NCI-H1105 treated with DMSO at 0.1 percent for 48 hours (cell line): ENCODE data around the gene KLHL1.

Experiments
- DNase-seq: peaks from one replicate; lab custom pipeline; 2025; lab: John Stamatoyannopoulos, UW

The KLHL1 gene

GRCh38 chr13:69872321-69873047 is 235.8 kb downstream of the KLHL1 start:
- no peak for DNase-seq

GRCh38 chr13:69866555-69866954 is 241.7 kb downstream of the KLHL1 start:
- no peak for DNase-seq

DNA sequence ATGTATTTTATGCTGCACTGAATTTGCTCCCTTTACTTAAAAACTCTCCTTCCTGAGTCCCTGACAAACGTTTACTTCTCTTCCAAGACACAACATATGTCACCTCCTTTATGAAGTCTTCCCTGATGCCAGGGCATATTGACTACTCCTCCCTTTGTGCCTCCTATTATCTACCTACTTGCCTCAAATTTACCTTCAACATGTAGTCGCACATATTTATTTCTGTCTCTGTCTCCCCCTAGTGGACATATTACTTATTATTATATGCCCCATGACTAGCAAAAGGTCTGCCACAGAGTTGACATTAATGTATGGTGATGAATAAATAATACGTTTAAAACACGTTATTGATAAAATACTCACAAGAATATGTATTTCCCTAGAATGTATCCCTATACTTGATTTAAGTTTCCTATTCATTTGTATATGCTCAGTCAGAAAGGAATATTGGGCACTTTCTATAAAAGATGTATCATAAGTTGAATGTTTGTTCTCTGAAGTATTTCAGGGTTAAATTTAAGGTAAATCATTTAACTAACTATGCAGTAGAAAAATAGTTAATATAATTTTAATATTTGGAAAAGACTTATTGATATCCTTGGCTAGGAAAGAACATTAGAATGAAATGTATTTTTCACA is 250.9 kb downstream of the KLHL1 start:
- DNase-seq: peak; percentile 47

DNA sequence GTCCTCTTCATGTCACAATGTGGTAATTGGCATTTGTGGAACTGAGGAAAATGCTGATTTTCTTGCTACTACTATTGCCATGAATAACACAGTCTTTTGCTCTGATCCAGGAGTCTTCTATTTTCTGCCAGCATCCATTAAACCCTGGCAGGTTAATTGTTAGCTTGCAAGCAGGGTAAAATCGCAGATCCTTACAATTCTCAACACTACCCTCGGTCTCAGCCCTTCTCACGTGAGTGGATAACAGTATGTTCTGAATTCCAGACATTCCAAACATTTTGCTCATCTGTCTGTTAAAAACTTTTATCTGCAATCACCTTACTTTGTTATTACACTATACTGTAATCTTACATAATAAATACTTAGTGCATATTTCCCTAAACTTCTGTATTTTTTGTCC is 251.9 kb downstream of the KLHL1 start:
- DNase-seq: no peak

- DNase-seq: no peak
Measured at GRCh38 chr13:69828527-69828926, 279.7 kb downstream of the KLHL1 start.

DNA sequence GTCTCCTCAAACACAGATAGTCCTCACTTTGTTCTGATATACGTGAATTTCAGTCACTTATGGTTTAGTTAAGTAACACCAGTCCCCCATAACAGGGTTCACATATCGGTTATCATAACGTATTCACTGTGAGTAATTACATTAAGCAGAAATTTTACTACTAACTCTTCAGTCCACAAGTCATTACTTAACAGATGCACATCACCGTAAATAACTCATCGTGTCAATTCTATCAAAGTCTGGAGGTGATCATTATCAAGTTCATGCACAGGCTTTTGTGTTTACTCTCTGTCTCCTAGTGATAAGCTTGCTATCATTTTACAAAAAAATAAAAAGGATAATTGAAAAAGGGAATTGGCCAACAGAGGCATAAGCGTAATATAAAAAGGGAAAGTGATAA is 288.1 kb downstream of the KLHL1 start:
- no peak for DNase-seq

- DNase-seq: no peak
Measured at GRCh38 chr13:69817333-69817869, 290.9 kb downstream of the KLHL1 start.

DNA sequence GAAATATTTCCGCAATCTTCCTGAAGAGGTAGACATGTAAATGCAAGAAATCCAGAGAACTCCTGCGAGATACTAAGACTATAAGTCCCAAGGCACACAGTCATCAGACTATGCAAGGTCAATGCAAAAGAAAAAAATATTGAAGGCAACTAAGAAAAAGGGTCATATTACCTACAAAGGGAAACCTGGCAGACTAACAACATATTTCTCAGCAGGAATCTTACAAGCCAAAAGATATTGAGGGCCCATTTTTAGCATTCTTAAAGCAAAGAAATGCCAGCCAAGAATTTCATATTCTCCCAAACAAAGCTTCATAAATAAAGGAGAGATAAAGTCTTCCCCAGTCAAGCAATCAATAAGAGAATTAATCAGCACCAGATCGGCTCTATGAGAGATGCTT is 299.1 kb downstream of the KLHL1 start:
- DNase-seq: no peak

GRCh38 chr13:69796256-69796655 is 312.0 kb downstream of the KLHL1 start:
- no peak for DNase-seq

DNA sequence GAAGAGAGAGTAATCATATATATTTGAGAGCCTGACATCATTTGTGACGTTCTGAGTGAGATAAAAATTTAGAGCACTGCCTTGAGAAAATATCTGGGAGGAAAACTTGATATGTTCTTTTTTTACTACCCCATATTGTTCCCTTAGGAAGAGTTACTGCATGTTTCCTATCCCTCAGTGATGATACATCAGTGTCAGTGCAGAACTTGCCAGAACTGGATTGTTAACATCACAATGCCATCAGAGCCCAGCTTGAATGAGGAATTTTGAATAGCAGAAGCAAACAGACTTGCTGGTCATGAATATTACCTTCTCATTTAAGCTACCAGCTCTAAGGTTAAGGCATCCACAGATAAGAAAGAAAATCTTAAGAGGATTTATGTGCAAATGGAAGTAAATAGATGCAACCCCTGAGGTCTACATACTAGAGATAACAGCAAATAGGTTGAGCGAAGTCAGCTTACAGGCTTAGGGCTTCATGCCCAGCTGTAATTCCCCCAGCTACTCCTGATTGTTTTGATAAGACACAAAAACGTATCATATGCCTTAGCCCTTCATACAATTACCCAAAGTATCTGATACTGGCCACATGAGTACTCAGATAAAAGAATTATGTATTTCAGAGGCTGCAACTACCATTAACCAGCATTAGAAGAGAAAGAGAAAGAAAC is 314.3 kb downstream of the KLHL1 start:
- DNase-seq: no peak

DNA sequence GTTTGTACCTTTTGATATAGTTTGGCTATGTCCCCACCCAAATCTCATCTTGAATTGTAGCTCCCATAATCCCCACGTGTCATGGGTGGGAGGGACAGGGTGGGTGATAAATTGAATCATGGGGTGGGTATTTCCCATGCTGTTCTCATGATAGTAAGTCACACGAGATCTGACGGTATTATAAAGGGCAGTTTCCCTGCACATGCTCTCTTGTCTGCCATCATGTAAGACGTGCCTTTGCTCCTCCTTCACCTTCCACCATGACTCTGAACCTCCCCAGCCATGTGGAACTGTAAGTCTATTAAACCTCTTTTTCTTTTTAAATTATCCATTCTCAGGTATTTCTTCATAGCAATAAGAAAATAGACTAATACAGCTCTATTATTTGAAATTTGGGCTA is 331.3 kb downstream of the KLHL1 start:
- DNase-seq: no peak

DNA sequence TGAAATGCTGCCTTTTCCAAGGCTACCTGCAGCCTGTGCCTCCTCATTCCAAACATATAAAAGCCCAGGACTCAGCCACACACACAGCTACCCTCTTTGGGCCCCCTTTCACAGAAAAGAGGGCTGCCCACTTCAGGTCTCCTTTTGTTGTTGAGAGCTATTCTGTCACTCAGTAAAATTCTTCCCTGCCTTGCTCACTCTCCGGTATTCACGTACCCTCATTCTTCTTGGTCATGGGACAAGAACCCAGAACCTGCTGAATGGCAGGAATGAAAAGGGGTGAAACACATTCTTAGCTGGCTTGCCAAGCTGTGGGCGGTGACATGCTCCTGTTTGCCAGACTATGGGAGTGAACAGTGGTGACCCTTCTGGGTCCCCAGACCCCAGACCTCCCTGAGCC is 338.6 kb downstream of the KLHL1 start:
- no peak for DNase-seq

GRCh38 chr13:69761581-69761980 is 346.7 kb downstream of the KLHL1 start:
- DNase-seq: no peak

DNA sequence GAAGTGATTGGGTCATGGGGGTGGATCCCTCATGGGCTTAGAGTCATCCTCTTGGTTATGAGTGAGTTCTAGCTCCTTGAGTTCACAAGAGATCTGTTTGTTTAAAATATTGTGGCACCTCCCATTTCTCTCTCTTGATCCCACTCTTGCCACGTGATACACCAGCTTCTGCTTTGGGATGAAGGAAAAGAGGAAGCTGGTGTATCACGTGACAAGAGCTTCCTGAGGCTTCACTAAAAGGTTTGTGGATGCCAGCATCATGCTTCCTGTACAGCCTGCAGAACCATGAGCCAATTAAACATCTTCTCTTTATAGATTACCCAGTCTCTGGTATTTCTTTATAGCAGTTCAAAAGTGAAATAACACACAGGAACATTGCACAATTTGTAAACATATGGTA is 353.2 kb downstream of the KLHL1 start:
- no peak for DNase-seq

DNA sequence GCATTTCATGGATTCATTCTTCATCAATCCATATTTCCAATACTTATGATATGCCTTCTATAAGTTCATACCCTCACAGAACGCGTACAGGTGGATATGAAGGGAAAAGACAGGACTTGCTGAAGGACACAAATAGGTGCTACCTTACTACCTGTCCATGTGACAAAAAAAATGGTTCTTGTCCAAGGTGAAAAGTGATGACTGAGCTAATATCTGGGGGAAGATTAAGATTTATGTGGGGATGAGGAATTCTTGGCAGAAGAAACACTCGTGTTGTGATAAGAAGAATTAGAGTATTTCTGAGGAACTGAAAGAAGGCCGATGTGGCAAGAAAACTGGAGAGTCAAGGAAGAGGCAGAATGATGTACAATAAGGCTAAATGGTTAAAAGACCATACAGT is 357.0 kb downstream of the KLHL1 start:
- no peak for DNase-seq

DNA sequence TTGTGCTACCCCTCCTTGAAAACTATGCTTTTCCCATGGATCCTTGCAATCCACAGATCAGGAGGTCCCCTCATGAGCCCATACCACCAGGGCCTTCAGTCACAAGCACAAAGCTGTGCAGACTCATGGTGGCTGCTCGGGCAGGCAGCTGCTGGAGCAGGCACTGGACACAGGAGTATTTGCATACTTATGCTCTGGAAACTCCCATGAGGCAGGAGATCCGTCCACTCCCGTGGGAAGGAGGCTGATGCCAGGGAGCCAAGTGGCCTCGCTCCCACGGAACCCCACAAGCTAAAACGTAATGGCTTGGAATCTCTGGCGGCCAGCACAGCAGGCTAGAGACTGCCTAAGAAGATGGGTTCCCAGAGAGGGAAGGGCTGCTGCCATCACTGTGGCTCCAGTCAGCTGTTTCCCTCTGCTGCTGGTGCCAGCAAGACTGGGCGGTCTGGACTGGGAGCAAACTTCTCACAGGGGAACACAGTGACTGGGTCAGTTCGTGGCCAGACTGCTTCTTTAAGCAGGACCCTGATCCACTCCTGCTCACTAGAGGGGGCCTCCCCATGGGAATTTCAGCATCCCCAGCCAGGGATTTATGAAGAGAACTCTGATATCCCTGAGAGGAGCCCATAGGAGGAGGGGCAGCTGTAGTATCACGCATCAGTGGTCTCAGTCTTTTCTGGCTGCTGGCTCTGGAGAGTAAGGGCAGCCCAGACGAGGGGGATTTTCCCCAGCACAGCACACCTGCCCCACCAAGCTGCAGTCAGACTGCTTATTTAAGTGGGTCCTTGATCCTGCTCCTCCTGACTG is 370.9 kb downstream of the KLHL1 start:
- no peak for DNase-seq

DNA sequence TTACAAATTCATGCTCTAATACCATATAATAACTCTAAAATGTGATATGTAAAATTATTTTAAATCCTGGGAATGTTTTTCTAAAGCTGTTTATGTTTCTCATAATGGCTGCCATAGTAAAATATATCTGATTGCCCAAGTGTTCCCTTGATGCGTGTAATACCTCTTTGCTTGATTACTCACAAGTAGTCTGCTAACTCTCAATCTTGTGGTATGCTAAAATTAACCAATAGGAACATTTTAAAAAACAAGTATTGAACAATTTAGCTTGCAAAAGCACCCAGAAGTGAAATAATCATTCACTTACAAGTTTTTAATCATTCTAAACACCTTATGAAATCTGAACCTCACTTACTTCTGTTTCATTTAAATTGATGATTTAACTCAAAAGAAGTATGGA is 386.6 kb downstream of the KLHL1 start:
- DNase-seq: no peak

DNA sequence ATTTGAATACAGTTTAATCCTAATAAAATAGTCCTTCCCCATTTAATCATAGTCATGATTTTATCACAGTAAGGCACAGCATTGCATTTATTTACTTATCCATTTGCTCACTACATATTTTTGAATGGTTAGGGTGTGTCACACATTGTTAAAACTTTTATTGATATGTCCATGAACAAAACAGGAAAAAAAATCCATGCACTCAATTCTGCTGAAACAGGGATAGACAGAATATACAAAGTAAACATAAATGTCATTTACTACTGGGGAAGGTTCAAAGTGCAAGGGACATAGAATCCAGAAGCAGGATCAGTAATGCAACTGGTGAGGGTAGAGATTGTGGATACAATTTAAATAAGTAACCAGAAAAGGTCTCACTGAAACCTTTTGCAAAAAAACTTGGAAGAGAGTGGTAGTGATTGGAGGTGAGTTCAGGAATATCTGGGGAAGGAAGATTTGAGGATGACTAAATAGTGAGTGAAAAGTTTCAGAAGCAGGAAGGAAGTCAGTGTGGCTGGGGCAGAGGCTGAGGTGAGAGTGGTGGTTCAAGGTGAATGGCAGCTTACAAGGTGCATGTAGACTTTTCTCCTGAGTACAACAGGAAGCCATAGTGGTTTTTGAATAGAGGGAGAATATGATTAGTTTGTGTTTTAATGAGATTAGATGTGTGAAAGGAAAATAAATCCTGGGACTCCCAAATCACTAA is 387.8 kb downstream of the KLHL1 start:
- no peak for DNase-seq

GRCh38 chr13:69706807-69707206 is 401.4 kb downstream of the KLHL1 start:
- no peak for DNase-seq

GRCh38 chr13:69704311-69704710 is 403.9 kb downstream of the KLHL1 start:
- no peak for DNase-seq

DNA sequence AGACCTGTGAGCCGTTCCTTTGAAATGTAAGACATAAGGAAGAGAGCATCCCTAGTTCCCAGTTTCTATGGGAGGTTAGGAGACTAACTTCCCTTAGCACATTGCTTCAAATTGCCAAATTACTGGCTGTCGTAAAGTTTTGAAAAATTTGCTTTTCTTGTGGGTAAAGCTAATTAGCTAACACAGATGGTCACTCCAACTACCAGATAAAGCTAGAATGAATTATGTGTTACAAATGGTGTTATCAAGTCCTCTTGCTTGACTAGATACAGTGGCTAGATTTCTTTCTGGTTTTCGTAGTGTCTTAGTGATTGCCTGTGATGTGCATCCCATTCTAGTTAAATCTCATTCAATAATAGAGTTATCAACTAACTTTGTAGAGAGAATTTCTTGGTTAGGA is 417.3 kb downstream of the KLHL1 start:
- DNase-seq: no peak
